Stimulated activated CD8-positive, alpha-beta memory T cell treated with anti-CD3 and anti-CD28 coated beads, Interleukin-12 subunit alpha, Interleukin-12 subunit beta, amount 100 ng/mL, for 24 hours (primary cell): ENCODE results near the gene ERRFI1.

ENCODE experiments used
- DNase-seq: peaks from one replicate; pipeline ENCODE4 v3.0.0-alpha.2; 2020; ENCODE audit errors: extremely low read depth

The ERRFI1 gene

GRCh38 chr1:8043621-8044020, 17.5 kb upstream of the ERRFI1 start:
- DNase-seq: no peak

GRCh38 chr1:8042134-8042533, 16.0 kb upstream of the ERRFI1 start:
- DNase-seq: no peak

GRCh38 chr1:8040586-8040985, 14.5 kb upstream of the ERRFI1 start:
- DNase-seq: no peak

GRCh38 chr1:8039071-8039470, 13.0 kb upstream of the ERRFI1 start:
- no peak for DNase-seq

GRCh38 chr1:8035289-8035688, 9.2 kb upstream of the ERRFI1 start:
- DNase-seq: no peak

- no peak for DNase-seq
Measured at GRCh38 chr1:8033322-8033721, 7.2 kb upstream of the ERRFI1 start.

GRCh38 chr1:8032366-8032910, 6.3 kb upstream of the ERRFI1 start:
- DNase-seq: no peak

GRCh38 chr1:8031176-8031785, 5.2 kb upstream of the ERRFI1 start:
- no peak for DNase-seq

GRCh38 chr1:8028571-8028910, 2.4 kb upstream of the ERRFI1 start:
- no peak for DNase-seq

GRCh38 chr1:8027748-8028570, 1.9 kb upstream of the ERRFI1 start:
- DNase-seq: no peak

- DNase-seq: no peak
Measured at GRCh38 chr1:8026976-8027747, 1.1 kb upstream of the ERRFI1 start.

GRCh38 chr1:8025671-8026144, 401 bp downstream of the ERRFI1 start:
- no peak for DNase-seq

- DNase-seq: no peak
Measured at GRCh38 chr1:8025061-8025670, 943 bp downstream of the ERRFI1 start.

GRCh38 chr1:8024329-8024728, 1.8 kb downstream of the ERRFI1 start:
- no peak for DNase-seq

GRCh38 chr1:8023995-8024313, 2.2 kb downstream of the ERRFI1 start:
- DNase-seq: no peak

GRCh38 chr1:8023287-8023994, 2.7 kb downstream of the ERRFI1 start:
- no peak for DNase-seq

- DNase-seq: no peak
Measured at GRCh38 chr1:8022395-8023286, 3.5 kb downstream of the ERRFI1 start.

GRCh38 chr1:8021676-8022266, 4.3 kb downstream of the ERRFI1 start:
- no peak for DNase-seq

GRCh38 chr1:8020032-8020431, 6.1 kb downstream of the ERRFI1 start:
- DNase-seq: no peak

- DNase-seq: no peak
Measured at GRCh38 chr1:8019229-8019620, 6.9 kb downstream of the ERRFI1 start.
